ENCODE results near the gene CLPSL2. TPM values are rescaled to one million over a fixed set of nuclear protein-coding genes. Genes with fewer than 3 reads are reported as not detected.

CLPSL2 gene
- total and polyA plus RNA-seq, 10 donors = not detected

- TF ChIP-seq, protein P1, sequence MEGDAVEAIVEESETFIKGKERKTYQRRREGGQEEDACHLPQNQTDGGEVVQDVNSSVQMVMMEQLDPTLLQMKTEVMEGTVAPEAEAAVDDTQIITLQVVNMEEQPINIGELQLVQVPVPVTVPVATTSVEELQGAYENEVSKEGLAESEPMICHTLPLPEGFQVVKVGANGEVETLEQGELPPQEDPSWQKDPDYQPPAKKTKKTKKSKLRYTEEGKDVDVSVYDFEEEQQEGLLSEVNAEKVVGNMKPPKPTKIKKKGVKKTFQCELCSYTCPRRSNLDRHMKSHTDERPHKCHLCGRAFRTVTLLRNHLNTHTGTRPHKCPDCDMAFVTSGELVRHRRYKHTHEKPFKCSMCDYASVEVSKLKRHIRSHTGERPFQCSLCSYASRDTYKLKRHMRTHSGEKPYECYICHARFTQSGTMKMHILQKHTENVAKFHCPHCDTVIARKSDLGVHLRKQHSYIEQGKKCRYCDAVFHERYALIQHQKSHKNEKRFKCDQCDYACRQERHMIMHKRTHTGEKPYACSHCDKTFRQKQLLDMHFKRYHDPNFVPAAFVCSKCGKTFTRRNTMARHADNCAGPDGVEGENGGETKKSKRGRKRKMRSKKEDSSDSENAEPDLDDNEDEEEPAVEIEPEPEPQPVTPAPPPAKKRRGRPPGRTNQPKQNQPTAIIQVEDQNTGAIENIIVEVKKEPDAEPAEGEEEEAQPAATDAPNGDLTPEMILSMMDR (IDR thresholded peaks at IDR 0.05 in 8 of 11, conservative IDR thresholded peaks at IDR 0.05 in 3 of 11) = no peak
- TF ChIP-seq POLR2AphosphoS5 (IDR thresholded peaks at IDR 0.05) (no peak), POLR2A (IDR thresholded peaks at IDR 0.05) (no peak)
- intact Hi-C loops (cut with DNase I; ENCODE audit: low total_unique reads) = no loop called here
- 69 to 80% (median 72%) methylated on average over 4 of the region's 4 CpGs for WGBS, 5 donors
- Histone ChIP-seq H3K27ac (no peak overlapping the region), H3K9me3 (peaks cover 0 to 15% (median 12%) of the 10 kb centered on the region in 8 donors), H3K4me3 (no peak overlapping the region), H3K4me1 (peaks cover 0 to 4% (median 0%) of the 10 kb centered on the region in 6 donors), H3K36me3 (no peaks in the 10 kb centered on the region), H3K27me3 (replicated peaks in 1 of 7) (no peaks in the 10 kb centered on the region)
- DNase-seq = no peak
These were observed 24.8 kb upstream of the CLPSL2 start for GRCh38 chr6:35751594-35751993.

GRCh38 chr6:35752330-35752729 is 24.1 kb upstream of the CLPSL2 start:
- H3K4me1 ChIP-seq = peaks cover 0 to 5% (median 0%) of the 10 kb centered on the region in 6 donors
- H3K9me3 ChIP-seq = peaks cover 0 to 14% (median 12%) of the 10 kb centered on the region in 8 donors
- DNase-seq = no peak
- H3K27ac ChIP-seq = no peak overlapping the region
- TF ChIP-seq POLR2AphosphoS5 (IDR thresholded peaks at IDR 0.05) (no peak), POLR2A (IDR thresholded peaks at IDR 0.05) (no peak)
- TF ChIP-seq, protein P1 (IDR thresholded peaks at IDR 0.05 in 8 of 11, conservative IDR thresholded peaks at IDR 0.05 in 3 of 11) = no peak
- WGBS, 5 donors = 83 to 93% (median 87%) methylated on average over 4 of the region's 4 CpGs
- no peaks in the 10 kb centered on the region for H3K36me3 ChIP-seq
- intact Hi-C loops (cut with DNase I; ENCODE audit: low total_unique reads) = no loop called here
- H3K4me3 ChIP-seq = no peak overlapping the region
- no peaks in the 10 kb centered on the region for H3K27me3 ChIP-seq (replicated peaks in 1 of 7)

DNA sequence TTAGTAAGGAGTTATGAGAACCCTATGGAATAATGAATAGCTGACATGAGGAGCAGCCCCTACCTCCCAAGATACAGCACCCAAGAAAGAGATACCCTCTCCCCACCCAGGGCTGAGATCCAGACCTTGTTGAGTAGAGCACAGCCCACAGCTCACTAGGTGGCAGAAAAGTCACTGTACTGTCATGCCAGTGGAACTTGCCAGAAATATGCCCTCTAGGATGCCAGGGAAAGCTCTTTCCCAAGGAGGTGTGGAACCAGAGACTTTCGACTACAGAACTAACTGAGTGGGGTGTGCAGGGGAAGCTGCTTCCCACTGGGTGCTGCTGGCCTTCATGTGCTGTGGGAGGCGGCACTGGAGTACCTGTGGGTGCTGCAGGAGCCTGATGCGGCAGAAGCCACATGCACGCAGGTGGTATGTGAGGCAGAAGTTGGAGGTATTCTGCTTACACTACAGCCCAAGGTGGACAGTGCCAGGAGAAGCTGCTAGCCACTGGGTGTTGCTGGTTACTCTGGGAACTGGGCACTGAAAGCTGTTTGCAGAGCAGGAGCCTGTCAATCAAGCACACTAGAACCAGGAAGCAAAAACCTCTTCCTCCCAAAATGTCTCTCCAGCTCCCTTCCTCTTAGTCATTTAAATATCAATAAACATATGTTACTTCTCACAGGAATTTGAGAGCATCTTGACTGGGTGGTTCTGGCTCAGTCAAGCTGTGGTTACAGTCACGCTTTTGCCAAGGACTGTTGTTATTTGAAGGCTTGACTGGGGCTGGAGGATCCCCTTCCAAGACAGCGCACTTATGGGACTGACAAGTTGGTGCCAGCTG is 21.7 kb upstream of the CLPSL2 start:
- no peak overlapping the region for H3K4me3 ChIP-seq
- H3K4me1 ChIP-seq = peaks cover 0 to 26% (median 0%) of the 10 kb centered on the region in 6 donors
- H3K36me3 ChIP-seq = no peaks in the 10 kb centered on the region
- TF ChIP-seq, protein P1 (IDR thresholded peaks at IDR 0.05 in 8 of 11, conservative IDR thresholded peaks at IDR 0.05 in 3 of 11) = no peak
- TF ChIP-seq POLR2AphosphoS5 (IDR thresholded peaks at IDR 0.05) (no peak), POLR2A (IDR thresholded peaks at IDR 0.05) (no peak)
- no peaks in the 10 kb centered on the region for H3K9me3 ChIP-seq
- WGBS, 5 donors = 83 to 89% (median 86%) methylated on average over 6 of the region's 6 CpGs
- intact Hi-C loops (cut with DNase I; ENCODE audit: low total_unique reads) = no loop called here
- no peak overlapping the region for H3K27ac ChIP-seq
- peaks cover 0 to 4% (median 0%) of the 10 kb centered on the region in 7 donors for H3K27me3 ChIP-seq (replicated peaks in 1 of 7)
- no peak for DNase-seq

- no peaks in the 10 kb centered on the region for H3K36me3 ChIP-seq
- no peak for TF ChIP-seq POLR2A (IDR thresholded peaks at IDR 0.05)
- no peak for TF ChIP-seq POLR2AphosphoS5 (IDR thresholded peaks at IDR 0.05)
- TF ChIP-seq, protein P1 (IDR thresholded peaks at IDR 0.05 in 8 of 11, conservative IDR thresholded peaks at IDR 0.05 in 3 of 11) = no peak
- H3K4me3 ChIP-seq = no peak overlapping the region
- H3K9me3 ChIP-seq = no peaks in the 10 kb centered on the region
- intact Hi-C loops (cut with DNase I; ENCODE audit: low total_unique reads) = no loop called here
- 36 to 75% (median 68%) methylated on average over 3 of the region's 3 CpGs for WGBS, 5 donors
- no peak overlapping the region for H3K27ac ChIP-seq
- no peak for DNase-seq
- H3K27me3 ChIP-seq (replicated peaks in 1 of 7) = peaks cover 0 to 9% (median 6%) of the 10 kb centered on the region in 7 donors
- peaks cover 0 to 26% (median 0%) of the 10 kb centered on the region in 6 donors for H3K4me1 ChIP-seq
These were observed 21.0 kb upstream of the CLPSL2 start for GRCh38 chr6:35755278-35755924.
